ENCODE measurements around the gene CRYBG1. TPM values are rescaled to one million over a fixed set of nuclear protein-coding genes. Genes with fewer than 3 reads are reported as not detected.

CRYBG1 gene
- total RNA-seq, 1 donor from 2014 or later = 3.0 TPM

- peaks cover 19% of the 10 kb centered on the region for H3K9me3 Mint-ChIP-seq (ENCODE audit: low read depth)
- DNase-seq (ENCODE audit: low spot score, unreplicated experiment) = no peak
- H3K4me1 Mint-ChIP-seq (ENCODE audit: low read depth) = peaks cover 2% of the 10 kb centered on the region
- H3K27ac Mint-ChIP-seq = no peak overlapping the region
- TF ChIP-seq CTCF (IDR thresholded peaks at IDR 0.05; ENCODE audit: unreplicated experiment) = no peak
- H3K27me3 Mint-ChIP-seq = no peaks in the 10 kb centered on the region
- no peaks in the 10 kb centered on the region for H3K36me3 Mint-ChIP-seq (ENCODE audit: insufficient read depth)
- H3K4me3 Mint-ChIP-seq (ENCODE audit: low read depth) = no peak overlapping the region
Observed at GRCh38 chr6:106486236-106486635, 125.7 kb downstream of the CRYBG1 start.

- no peak overlapping the region for H3K4me3 Mint-ChIP-seq (ENCODE audit: low read depth)
- H3K27ac Mint-ChIP-seq = peak overlapping the region; percentile 51
- TF ChIP-seq CTCF (IDR thresholded peaks at IDR 0.05; ENCODE audit: unreplicated experiment) = no peak
- no peaks in the 10 kb centered on the region for H3K36me3 Mint-ChIP-seq (ENCODE audit: insufficient read depth)
- DNase-seq (ENCODE audit: low spot score, unreplicated experiment) = no peak
- peaks cover 2% of the 10 kb centered on the region for H3K4me1 Mint-ChIP-seq (ENCODE audit: low read depth)
- H3K27me3 Mint-ChIP-seq = peaks cover 6% of the 10 kb centered on the region
- peaks cover 16% of the 10 kb centered on the region for H3K9me3 Mint-ChIP-seq (ENCODE audit: low read depth)
Observed at GRCh38 chr6:106488494-106489370, 128.2 kb downstream of the CRYBG1 start.

GRCh38 chr6:106490030-106490429 is 129.5 kb downstream of the CRYBG1 start:
- no peak overlapping the region for H3K4me3 Mint-ChIP-seq (ENCODE audit: low read depth)
- peaks cover 13% of the 10 kb centered on the region for H3K9me3 Mint-ChIP-seq (ENCODE audit: low read depth)
- no peaks in the 10 kb centered on the region for H3K36me3 Mint-ChIP-seq (ENCODE audit: insufficient read depth)
- H3K27ac Mint-ChIP-seq = no peak overlapping the region
- no peak for TF ChIP-seq CTCF (IDR thresholded peaks at IDR 0.05; ENCODE audit: unreplicated experiment)
- peaks cover 2% of the 10 kb centered on the region for H3K4me1 Mint-ChIP-seq (ENCODE audit: low read depth)
- no peak for DNase-seq (ENCODE audit: low spot score, unreplicated experiment)
- peaks cover 6% of the 10 kb centered on the region for H3K27me3 Mint-ChIP-seq

- Mint-ChIP-seq H3K27ac (no peak overlapping the region), H3K4me3 (ENCODE audit: low read depth) (no peak overlapping the region), H3K4me1 (ENCODE audit: low read depth) (peaks cover 4% of the 10 kb centered on the region), H3K36me3 (ENCODE audit: insufficient read depth) (no peaks in the 10 kb centered on the region), H3K9me3 (ENCODE audit: low read depth) (peaks cover 9% of the 10 kb centered on the region), H3K27me3 (peaks cover 6% of the 10 kb centered on the region)
- TF ChIP-seq CTCF (IDR thresholded peaks at IDR 0.05; ENCODE audit: unreplicated experiment) = no peak
- no peak for DNase-seq (ENCODE audit: low spot score, unreplicated experiment)
Observed at GRCh38 chr6:106490436-106490835, 129.9 kb downstream of the CRYBG1 start.

GRCh38 chr6:106490974-106491373 is 130.5 kb downstream of the CRYBG1 start:
- H3K27me3 Mint-ChIP-seq = peaks cover 6% of the 10 kb centered on the region
- DNase-seq (ENCODE audit: low spot score, unreplicated experiment) = no peak
- peaks cover 5% of the 10 kb centered on the region for H3K4me1 Mint-ChIP-seq (ENCODE audit: low read depth)
- H3K4me3 Mint-ChIP-seq (ENCODE audit: low read depth) = no peak overlapping the region
- TF ChIP-seq CTCF (IDR thresholded peaks at IDR 0.05; ENCODE audit: unreplicated experiment) = no peak
- H3K36me3 Mint-ChIP-seq (ENCODE audit: insufficient read depth) = no peaks in the 10 kb centered on the region
- peaks cover 4% of the 10 kb centered on the region for H3K9me3 Mint-ChIP-seq (ENCODE audit: low read depth)
- H3K27ac Mint-ChIP-seq = no peak overlapping the region
